AG09319 (cell line): ENCODE measurements around the gene MAP4K1.

ENCODE experiments used
- DNase-seq: peaks from one replicate; pipeline ENCODE4 v3.0.0-alpha.2; 2010; ENCODE audit warnings: low read depth; ENCODE audit errors: extremely low read depth
- CTCF ChIP-seq: IDR thresholded peaks from 2 replicates; pipeline ENCODE4 v1.5.1; 2011; ENCODE audit warnings: low read depth, mild to moderate bottlenecking, inconsistent platforms, low read length, moderate library complexity

The MAP4K1 gene

GRCh38 chr19:38571682-38572081 lies 46.1 kb downstream of the MAP4K1 start:
- no peak for TF ChIP-seq CTCF
- no peak for DNase-seq

- TF ChIP-seq CTCF = no peak
- no peak for DNase-seq
Observed at GRCh38 chr19:38569368-38569983, 48.3 kb downstream of the MAP4K1 start.

- no peak for TF ChIP-seq CTCF
- no peak for DNase-seq
Observed at GRCh38 chr19:38565691-38566105, 52.1 kb downstream of the MAP4K1 start.

GRCh38 chr19:38564981-38565690 lies 52.6 kb downstream of the MAP4K1 start:
- DNase-seq = no peak
- no peak for TF ChIP-seq CTCF

GRCh38 chr19:38563475-38563874 lies 54.3 kb downstream of the MAP4K1 start:
- no peak for DNase-seq
- no peak for TF ChIP-seq CTCF

GRCh38 chr19:38562096-38562495 lies 55.7 kb downstream of the MAP4K1 start:
- TF ChIP-seq CTCF = no peak
- no peak for DNase-seq

GRCh38 chr19:38561658-38562057 lies 56.1 kb downstream of the MAP4K1 start:
- DNase-seq = no peak
- TF ChIP-seq CTCF = no peak
